Measurements from ENCODE around the gene SAPCD1.

The SAPCD1 gene

GRCh38 chr6:31740397-31741223 lies 21.8 kb upstream of the SAPCD1 start:
- H3K9ac ChIP-seq (ENCODE audit: low read depth, low read length), result peak overlapping the region; percentile 86
- H3K27ac ChIP-seq (ENCODE audit: low read depth, low read length), result peak overlapping the region; percentile 86
- H3K4me1 ChIP-seq (ENCODE audit: insufficient read depth, low read length), result peaks cover 39% of the 10 kb centered on the region
- H3K36me3 ChIP-seq (ENCODE audit: insufficient read depth, low read length), result peaks cover 24% of the 10 kb centered on the region
- H3K27me3 ChIP-seq (ENCODE audit: insufficient read depth, low read length), result no peaks in the 10 kb centered on the region
- H3K9me3 ChIP-seq (ENCODE audit: insufficient read depth, low read depth, low read length), result no peaks in the 10 kb centered on the region
- WGBS, result 33% methylated on average over 29 of the region's 29 CpGs
- peak overlapping the region; percentile 54 for H3K4me3 ChIP-seq (ENCODE audit: low read length)

GRCh38 chr6:31741815-31742214 lies 20.6 kb upstream of the SAPCD1 start:
- Histone ChIP-seq H3K9ac (ENCODE audit: low read depth, low read length) (no peak overlapping the region), H3K4me3 (ENCODE audit: low read length) (no peak overlapping the region), H3K9me3 (ENCODE audit: insufficient read depth, low read depth, low read length) (no peaks in the 10 kb centered on the region), H3K36me3 (ENCODE audit: insufficient read depth, low read length) (peaks cover 24% of the 10 kb centered on the region), H3K27me3 (ENCODE audit: insufficient read depth, low read length) (no peaks in the 10 kb centered on the region), H3K27ac (ENCODE audit: low read depth, low read length) (no peak overlapping the region), H3K4me1 (ENCODE audit: insufficient read depth, low read length) (peaks cover 36% of the 10 kb centered on the region)
- WGBS, result 95% methylated on average over 2 of the region's 2 CpGs

GRCh38 chr6:31742894-31743293 lies 19.6 kb upstream of the SAPCD1 start:
- WGBS, result 96% methylated on average over 3 of the region's 3 CpGs
- Histone ChIP-seq H3K9ac (ENCODE audit: low read depth, low read length) (no peak overlapping the region), H3K36me3 (ENCODE audit: insufficient read depth, low read length) (peaks cover 30% of the 10 kb centered on the region), H3K4me1 (ENCODE audit: insufficient read depth, low read length) (peaks cover 27% of the 10 kb centered on the region), H3K27me3 (ENCODE audit: insufficient read depth, low read length) (no peaks in the 10 kb centered on the region), H3K9me3 (ENCODE audit: insufficient read depth, low read depth, low read length) (no peaks in the 10 kb centered on the region), H3K27ac (ENCODE audit: low read depth, low read length) (no peak overlapping the region), H3K4me3 (ENCODE audit: low read length) (no peak overlapping the region)

GRCh38 chr6:31744422-31744821 lies 18.0 kb upstream of the SAPCD1 start:
- peaks cover 13% of the 10 kb centered on the region; the same call in 1 of the 2 replicates for H3K4me1 ChIP-seq (ENCODE audit: insufficient read depth, low read length)

GRCh38 chr6:31749301-31750036 lies 13.0 kb upstream of the SAPCD1 start:
- Histone ChIP-seq H3K36me3 (ENCODE audit: insufficient read depth, low read length) (peaks cover 13% of the 10 kb centered on the region), H3K9ac (ENCODE audit: low read depth, low read length) (no peak overlapping the region), H3K27ac (ENCODE audit: low read depth, low read length) (no peak overlapping the region), H3K9me3 (ENCODE audit: insufficient read depth, low read depth, low read length) (no peaks in the 10 kb centered on the region), H3K27me3 (ENCODE audit: insufficient read depth, low read length) (no peaks in the 10 kb centered on the region), H3K4me1 (ENCODE audit: insufficient read depth, low read length) (no peaks in the 10 kb centered on the region), H3K4me3 (ENCODE audit: low read length) (no peak overlapping the region)
- WGBS, result 97% methylated on average over 6 of the region's 8 CpGs

More at GRCh38 chr6:31744422-31744821, 18.0 kb upstream of the SAPCD1 start:
- Histone ChIP-seq H3K27ac (ENCODE audit: low read depth, low read length) (no peak overlapping the region), H3K4me3 (ENCODE audit: low read length) (no peak overlapping the region), H3K36me3 (ENCODE audit: insufficient read depth, low read length) (peaks cover 33% of the 10 kb centered on the region), H3K9me3 (ENCODE audit: insufficient read depth, low read depth, low read length) (no peaks in the 10 kb centered on the region), H3K27me3 (ENCODE audit: insufficient read depth, low read length) (no peaks in the 10 kb centered on the region), H3K9ac (ENCODE audit: low read depth, low read length) (no peak overlapping the region)
- 95% methylated on average over 1 of the region's 1 CpG for WGBS

GRCh38 chr6:31750411-31751022 lies 11.9 kb upstream of the SAPCD1 start:
- Histone ChIP-seq H3K4me3 (ENCODE audit: low read length) (no peak overlapping the region), H3K36me3 (ENCODE audit: insufficient read depth, low read length) (peaks cover 13% of the 10 kb centered on the region), H3K9me3 (ENCODE audit: insufficient read depth, low read depth, low read length) (no peaks in the 10 kb centered on the region), H3K9ac (ENCODE audit: low read depth, low read length) (no peak overlapping the region), H3K4me1 (ENCODE audit: insufficient read depth, low read length) (no peaks in the 10 kb centered on the region), H3K27me3 (ENCODE audit: insufficient read depth, low read length) (no peaks in the 10 kb centered on the region), H3K27ac (ENCODE audit: low read depth, low read length) (no peak overlapping the region)
- WGBS, result 97% methylated on average over 6 of the region's 7 CpGs

GRCh38 chr6:31752739-31753319 lies 9.6 kb upstream of the SAPCD1 start:
- Histone ChIP-seq H3K9ac (ENCODE audit: low read depth, low read length) (no peak overlapping the region), H3K36me3 (ENCODE audit: insufficient read depth, low read length) (peaks cover 7% of the 10 kb centered on the region; the same call in 1 of the 2 replicates), H3K4me3 (ENCODE audit: low read length) (no peak overlapping the region), H3K27ac (ENCODE audit: low read depth, low read length) (no peak overlapping the region), H3K27me3 (ENCODE audit: insufficient read depth, low read length) (no peaks in the 10 kb centered on the region), H3K4me1 (ENCODE audit: insufficient read depth, low read length) (no peaks in the 10 kb centered on the region), H3K9me3 (ENCODE audit: insufficient read depth, low read depth, low read length) (no peaks in the 10 kb centered on the region)
- WGBS, result 89% methylated on average over 8 of the region's 8 CpGs

- Histone ChIP-seq H3K4me3 (ENCODE audit: low read length) (no peak overlapping the region), H3K27ac (ENCODE audit: low read depth, low read length) (no peak overlapping the region), H3K27me3 (ENCODE audit: insufficient read depth, low read length) (no peaks in the 10 kb centered on the region), H3K4me1 (ENCODE audit: insufficient read depth, low read length) (peaks cover 2% of the 10 kb centered on the region; the same call in 1 of the 2 replicates), H3K36me3 (ENCODE audit: insufficient read depth, low read length) (peaks cover 36% of the 10 kb centered on the region; the same call in 1 of the 2 replicates), H3K9me3 (ENCODE audit: insufficient read depth, low read depth, low read length) (no peaks in the 10 kb centered on the region), H3K9ac (ENCODE audit: low read depth, low read length) (no peak overlapping the region)
- 95% methylated on average over 2 of the region's 2 CpGs for WGBS
Observed at GRCh38 chr6:31758281-31758680, 4.2 kb upstream of the SAPCD1 start.

GRCh38 chr6:31760790-31761189 lies 1.7 kb upstream of the SAPCD1 start:
- no peak overlapping the region for H3K9ac ChIP-seq (ENCODE audit: low read depth, low read length)
- H3K9me3 ChIP-seq (ENCODE audit: insufficient read depth, low read depth, low read length), result no peaks in the 10 kb centered on the region
- no peak overlapping the region for H3K4me3 ChIP-seq (ENCODE audit: low read length)
- H3K4me1 ChIP-seq (ENCODE audit: insufficient read depth, low read length), result peaks cover 4% of the 10 kb centered on the region; the same call in 1 of the 2 replicates
- no peak overlapping the region for H3K27ac ChIP-seq (ENCODE audit: low read depth, low read length)
- H3K36me3 ChIP-seq (ENCODE audit: insufficient read depth, low read length), result peaks cover 36% of the 10 kb centered on the region; the same call in 1 of the 2 replicates
- no peaks in the 10 kb centered on the region for H3K27me3 ChIP-seq (ENCODE audit: insufficient read depth, low read length)
- WGBS, result 97% methylated on average over 5 of the region's 5 CpGs

- H3K9ac ChIP-seq (ENCODE audit: low read depth, low read length), result no peak overlapping the region
- WGBS, result 96% methylated on average over 8 of the region's 8 CpGs
- peaks cover 4% of the 10 kb centered on the region; the same call in 1 of the 2 replicates for H3K4me1 ChIP-seq (ENCODE audit: insufficient read depth, low read length)
- H3K4me3 ChIP-seq (ENCODE audit: low read length), result no peak overlapping the region
- no peak overlapping the region for H3K27ac ChIP-seq (ENCODE audit: low read depth, low read length)
- H3K9me3 ChIP-seq (ENCODE audit: insufficient read depth, low read depth, low read length), result no peaks in the 10 kb centered on the region
- H3K36me3 ChIP-seq (ENCODE audit: insufficient read depth, low read length), result peaks cover 36% of the 10 kb centered on the region; the same call in 1 of the 2 replicates
- no peaks in the 10 kb centered on the region for H3K27me3 ChIP-seq (ENCODE audit: insufficient read depth, low read length)
Observed at GRCh38 chr6:31761343-31761742, 1.1 kb upstream of the SAPCD1 start.
